B cell (primary cell): Measurements from ENCODE around the gene TBX15. TPM values are rescaled to one million over a fixed set of nuclear protein-coding genes. Genes with fewer than 3 reads are reported as not detected.

ENCODE experiments used
- ATAC-seq: fragments of 200-7000 bp; cut with Tn5 transposase; one replicate; pipeline ENCODE4 v1.10.0; 2021; ENCODE audit warnings: low read depth, mild to moderate bottlenecking, moderate number of reproducible peaks, moderate library complexity
- CTCF ChIA-PET: fragments of 350-600 bp; sonication (Branson Sonifier 250); formaldehyde crosslinking; loops from one replicate; lab custom pipeline; 2021; ENCODE audit warnings: antibody characterized with exemption, inconsistent platforms; lab: Charles Lee
- POLR2A ChIA-PET: fragments of 350-600 bp; sonication (Branson Sonifier 250); formaldehyde crosslinking; loops from one replicate; lab custom pipeline; 2021; ENCODE audit warnings: antibody characterized with exemption; lab: Charles Lee
- DNase-seq: peaks from one replicate; pipeline ENCODE4 v3.0.0; 2013
- H2AFZ ChIP-seq: 2 replicates; pipeline ENCODE4 v1.6.1; 2012; ENCODE audit warnings: mild to moderate bottlenecking, low read depth, low read length; ENCODE audit not compliant: insufficient read depth, poor library complexity, severe bottlenecking
- H3K27ac ChIP-seq, 2 donors: 1 replicate in 1 of 2; 2 replicates in 1 of 2; pipeline ENCODE4 v1.5.1; 2012 to 2013; ENCODE audit warnings: low read length in 2 of 2, mild to moderate bottlenecking in 2 of 2, moderate library complexity in 1 of 2
- H3K27me3 ChIP-seq, 4 experiments: fragments of 200-600 bp in 1 of 4; sonication (generic) in 1 of 4; replicated peaks in 1 of 4; 1 replicate in 2 of 4; 2 replicates in 2 of 4; pipeline versions ENCODE4 v1.6.1 to v1.7.0; 2013 to 2016; ENCODE audit warnings: low read length in 3 of 4, mild to moderate bottlenecking in 2 of 4, mixed read lengths in 1 of 4, moderate library complexity in 1 of 4; ENCODE audit not compliant: insufficient read depth in 4 of 4, control insufficient read depth in 3 of 4; ENCODE audit errors: control extremely low read depth in 1 of 4
- H3K36me3 ChIP-seq, 2 experiments: replicated peaks in 1 of 2; 1 replicate in 1 of 2; 2 replicates in 1 of 2; pipeline versions ENCODE4 v1.6.1 to v1.7.1; 2013; ENCODE audit warnings: low read length in 1 of 2; ENCODE audit not compliant: insufficient read depth in 2 of 2, control insufficient read depth in 1 of 2; ENCODE audit errors: control extremely low read depth in 1 of 2, extremely low read depth in 1 of 2
- H3K4me1 ChIP-seq, 2 donors: fragments of 200-600 bp in 1 of 2; sonication (generic) in 1 of 2; 1 replicate in 1 of 2; 2 replicates in 1 of 2; pipeline versions ENCODE4 v1.5.1 to v1.6.1; 2013 to 2017; ENCODE audit warnings: low read length in 2 of 2; ENCODE audit not compliant: control insufficient read depth in 2 of 2, insufficient read depth in 2 of 2
- H3K4me2 ChIP-seq: replicated peaks from 2 replicates; pipeline ENCODE3; 2012; ENCODE audit warnings: mild to moderate bottlenecking, low read depth, low read length; ENCODE audit not compliant: poor library complexity, severe bottlenecking
- H3K4me3 ChIP-seq, 5 experiments: fragments of 200-600 bp in 1 of 5; sonication (generic) in 1 of 5; 1 replicate in 3 of 5; 2 replicates in 2 of 5; pipeline versions ENCODE4 v1.5.1 to v1.7.0; 2011 to 2016; ENCODE audit warnings: low read length in 4 of 5, mild to moderate bottlenecking in 4 of 5, low read depth in 2 of 5, control low read depth in 1 of 5, moderate library complexity in 1 of 5; ENCODE audit not compliant: insufficient read depth in 1 of 5; ENCODE audit errors: control extremely low read depth in 1 of 5, extremely low read depth in 1 of 5
- H3K79me2 ChIP-seq: fragments of 200-600 bp; sonication (generic); one replicate; pipeline ENCODE4 v1.6.0; 2016; ENCODE audit warnings: low read length; ENCODE audit not compliant: control insufficient read depth, insufficient read depth
- H3K9ac ChIP-seq: fragments of 200-600 bp; sonication (generic); 2 replicates; pipeline ENCODE4 v1.6.1; 2017; ENCODE audit warnings: mild to moderate bottlenecking, low read length, moderate library complexity
- H3K9me3 ChIP-seq, 3 donors: one replicate each; pipeline versions ENCODE4 v1.6.1 to v1.7.1; 2013; ENCODE audit warnings: low read length in 2 of 3; ENCODE audit not compliant: control insufficient read depth in 2 of 3, insufficient read depth in 1 of 3; ENCODE audit errors: control extremely low read depth in 1 of 3
- H4K20me1 ChIP-seq: 2 replicates; pipeline ENCODE4 v1.6.0; 2012; ENCODE audit warnings: mild to moderate bottlenecking, low read length; ENCODE audit not compliant: insufficient read depth, control insufficient read depth, poor library complexity, severe bottlenecking
- H3K27ac Mint-ChIP-seq: one replicate; pipeline ENCODE4 v1.8.0; 2021; ENCODE audit warnings: mixed read lengths
- H3K27me3 Mint-ChIP-seq: one replicate; pipeline ENCODE4 v1.8.0; 2021; ENCODE audit warnings: mixed read lengths
- H3K4me1 Mint-ChIP-seq: one replicate; pipeline ENCODE4 v1.8.0; 2021; ENCODE audit warnings: mixed read lengths
- H3K4me3 Mint-ChIP-seq: one replicate; pipeline ENCODE4 v1.8.0; 2021; ENCODE audit warnings: mixed read lengths
- H3K9me3 Mint-ChIP-seq: one replicate; pipeline ENCODE4 v1.8.0; 2022; ENCODE audit warnings: mixed read lengths; ENCODE audit not compliant: insufficient read depth
- EZH2 ChIP-seq: IDR thresholded peaks from 2 replicates; pipeline ENCODE4 v1.6.1; 2012; ENCODE audit warnings: borderline replicate concordance, low read depth, mild to moderate bottlenecking, moderate library complexity, low read length; ENCODE audit not compliant: insufficient read depth, poor library complexity, severe bottlenecking
- WGBS: methylation state at CpG from one replicate; pipeline ENCODE4 v1.1.5; 2013; ENCODE audit warnings: missing lambda C conversion rate; ENCODE audit not compliant: insufficient coverage; 5-methylcytosine and 5-hydroxymethylcytosine counted together
- intact Hi-C: fragments of 100-400 bp; cut with micrococcal nuclease; formaldehyde crosslinking; loops from one replicate; pipeline ENCODE4 v1.10.0; 2022
- polyA plus RNA-seq: library from polyadenylated mRNA; depleted of rRNA; stranded (reverse); fragments of >200 nt; gene quantifications from 2 replicates; pipeline ENCODE4 v1.2.3, GENCODE V29; 2012
- total RNA-seq, 2 donors: library from RNA; stranded (reverse); fragments of 120-200 nt in 1 of 2; gene quantifications; 1 replicate in 1 of 2; 2 replicates in 1 of 2; pipeline versions ENCODE4 v1.2.3 to v1.2.4, GENCODE V29; 2013 to 2022
- TF ChIP-seq, protein P1 (sequence below): fragments of 200-600 bp; IDR thresholded peaks from one replicate; pipeline ENCODE4 v1.8.0; 2022; ENCODE audit warnings: antibody characterized with exemption, mild to moderate bottlenecking

Gene TBX15
- total and polyA plus RNA-seq, 2 donors (not counting 1 experiment from before 2014, with no cell fraction given): 0.03 to 0.15 TPM

DNA sequence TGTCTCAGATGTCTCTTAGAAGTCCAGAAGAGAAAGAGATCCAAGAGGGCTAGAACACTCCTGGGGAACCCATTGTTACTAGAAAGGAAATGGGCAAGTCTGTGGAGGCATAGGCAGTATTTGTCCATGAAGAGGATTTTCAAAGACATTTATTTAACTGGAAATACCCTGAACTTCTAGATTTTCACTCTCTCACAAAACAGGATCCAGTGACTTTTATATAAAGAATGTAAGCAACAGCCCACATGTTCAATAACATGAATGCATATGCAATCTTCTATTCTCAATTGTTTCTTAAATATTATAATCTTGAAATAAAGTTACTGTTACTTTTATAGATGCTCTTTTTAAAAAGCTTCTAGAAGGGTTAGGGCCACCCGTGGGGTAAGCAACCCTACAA is 53.4 kb downstream of the TBX15 start:
- Histone ChIP-seq H3K4me2 (no peak overlapping the region), H3K27ac (no peak overlapping the region), H3K36me3 (no peaks in the 10 kb centered on the region), H3K9ac (no peak overlapping the region), H4K20me1 (no peaks in the 10 kb centered on the region), H3K27me3 (no peaks in the 10 kb centered on the region), H3K4me1 (no peaks in the 10 kb centered on the region), H2AFZ (no peak overlapping the region), H3K4me3 (no peak overlapping the region), H3K9me3 (peaks cover 0 to 4% (median 1%) of the 10 kb centered on the region in 3 donors), H3K79me2 (no peaks in the 10 kb centered on the region)
- Mint-ChIP-seq H3K27me3 (peaks cover 16% of the 10 kb centered on the region), H3K4me1 (no peaks in the 10 kb centered on the region), H3K9me3 (no peaks in the 10 kb centered on the region), H3K4me3 (no peak overlapping the region), H3K27ac (no peak overlapping the region)
- ChIA-PET POLR2A (no interaction called here), CTCF (no interaction called here)
- intact Hi-C loops: no loop called here
- WGBS: no CpG with 5 or more reads among the region's 1 CpG
- no peak for TF ChIP-seq EZH2
- TF ChIP-seq, protein P1, sequence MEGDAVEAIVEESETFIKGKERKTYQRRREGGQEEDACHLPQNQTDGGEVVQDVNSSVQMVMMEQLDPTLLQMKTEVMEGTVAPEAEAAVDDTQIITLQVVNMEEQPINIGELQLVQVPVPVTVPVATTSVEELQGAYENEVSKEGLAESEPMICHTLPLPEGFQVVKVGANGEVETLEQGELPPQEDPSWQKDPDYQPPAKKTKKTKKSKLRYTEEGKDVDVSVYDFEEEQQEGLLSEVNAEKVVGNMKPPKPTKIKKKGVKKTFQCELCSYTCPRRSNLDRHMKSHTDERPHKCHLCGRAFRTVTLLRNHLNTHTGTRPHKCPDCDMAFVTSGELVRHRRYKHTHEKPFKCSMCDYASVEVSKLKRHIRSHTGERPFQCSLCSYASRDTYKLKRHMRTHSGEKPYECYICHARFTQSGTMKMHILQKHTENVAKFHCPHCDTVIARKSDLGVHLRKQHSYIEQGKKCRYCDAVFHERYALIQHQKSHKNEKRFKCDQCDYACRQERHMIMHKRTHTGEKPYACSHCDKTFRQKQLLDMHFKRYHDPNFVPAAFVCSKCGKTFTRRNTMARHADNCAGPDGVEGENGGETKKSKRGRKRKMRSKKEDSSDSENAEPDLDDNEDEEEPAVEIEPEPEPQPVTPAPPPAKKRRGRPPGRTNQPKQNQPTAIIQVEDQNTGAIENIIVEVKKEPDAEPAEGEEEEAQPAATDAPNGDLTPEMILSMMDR: no peak
- ATAC-seq (no peak), DNase-seq (no peak)

DNA sequence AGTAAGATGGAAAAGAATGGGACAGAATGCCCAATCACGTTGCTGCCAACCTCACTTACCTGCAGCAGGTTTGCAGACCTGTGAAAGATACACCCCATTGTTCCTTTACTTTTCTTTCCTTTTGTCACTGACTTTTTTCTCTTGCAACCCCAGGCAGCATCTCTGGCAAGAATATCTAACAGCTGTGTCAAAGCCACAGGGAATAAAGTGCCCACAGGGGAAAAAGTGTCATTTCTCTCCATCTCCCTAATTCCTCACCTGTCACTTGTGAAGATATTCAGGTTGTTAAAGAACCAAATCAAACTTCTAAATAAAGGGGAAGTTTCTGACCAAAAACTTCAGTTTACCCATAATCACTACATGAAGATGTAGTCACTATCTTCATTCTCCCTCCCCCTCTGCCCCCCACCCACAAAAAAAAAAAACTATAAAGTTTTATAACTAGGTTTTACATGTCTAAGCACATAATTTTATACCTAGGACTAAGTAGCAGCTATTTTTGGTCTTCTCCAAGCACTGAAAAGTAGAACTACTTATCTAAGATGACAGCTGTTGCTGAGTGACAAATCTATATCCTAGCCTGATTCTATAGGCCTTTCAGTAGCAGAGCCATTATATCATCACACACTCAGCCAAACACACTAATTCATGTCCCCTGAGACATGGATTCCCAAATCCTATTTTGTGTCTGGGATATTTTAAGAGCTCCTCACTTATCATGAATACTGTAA is 54.9 kb downstream of the TBX15 start:
- H3K27me3 ChIP-seq: no peaks in the 10 kb centered on the region
- Mint-ChIP-seq H3K4me1 (no peaks in the 10 kb centered on the region), H3K4me3 (no peak overlapping the region), H3K27me3 (peaks cover 18% of the 10 kb centered on the region), H3K27ac (no peak overlapping the region), H3K9me3 (no peaks in the 10 kb centered on the region)
- no peak for TF ChIP-seq EZH2
- TF ChIP-seq, protein P1: no peak
- WGBS: no CpG with 5 or more reads among the region's 1 CpG
- intact Hi-C loops: no loop called here
- H3K79me2 ChIP-seq: no peaks in the 10 kb centered on the region
- no peak overlapping the region for H3K9ac ChIP-seq
- H3K4me3 ChIP-seq: no peak overlapping the region
- no peak for ATAC-seq
- H4K20me1 ChIP-seq: no peaks in the 10 kb centered on the region
- no peak for DNase-seq
- no peak overlapping the region for H3K4me2 ChIP-seq
- CTCF ChIA-PET: no interaction called here
- H3K27ac ChIP-seq: no peak overlapping the region
- H2AFZ ChIP-seq: no peak overlapping the region
- H3K36me3 ChIP-seq: no peaks in the 10 kb centered on the region
- POLR2A ChIA-PET: no interaction called here
- H3K4me1 ChIP-seq: no peaks in the 10 kb centered on the region
- peaks cover 0 to 4% (median 0%) of the 10 kb centered on the region in 3 donors for H3K9me3 ChIP-seq
